Liver (tissue), 9 donors: ENCODE data around the gene KCNK16. TPM values are rescaled to one million over a fixed set of nuclear protein-coding genes. Genes with fewer than 3 reads are reported as not detected.

Experiments used
- DNase-seq: peaks from one replicate; pipeline ENCODE4 v3.0.0-alpha.2; 2017; ENCODE audit warnings: low spot score
- H3K27ac ChIP-seq, 2 donors: one replicate each; pipeline ENCODE4 v1.7.0; 2013; ENCODE audit warnings: inconsistent platforms in 2 of 2, low read length in 2 of 2, control low read depth in 1 of 2, low read depth in 1 of 2, mild to moderate bottlenecking in 1 of 2
- H3K27me3 ChIP-seq, 4 donors: one replicate each; pipeline versions ENCODE4 v1.6.1 to v1.7.0; 2013; ENCODE audit warnings: low read length in 3 of 4, inconsistent platforms in 1 of 4, mild to moderate bottlenecking in 1 of 4, moderate library complexity in 1 of 4; ENCODE audit not compliant: control insufficient read depth in 4 of 4, insufficient read depth in 4 of 4
- H3K36me3 ChIP-seq, 4 donors: one replicate each; pipeline versions ENCODE4 v1.6.1 to v1.7.0; 2013; ENCODE audit warnings: low read length in 3 of 4, mild to moderate bottlenecking in 3 of 4, low read depth in 1 of 4, moderate library complexity in 1 of 4; ENCODE audit not compliant: control insufficient read depth in 4 of 4, insufficient read depth in 3 of 4
- H3K4me1 ChIP-seq, 4 donors: one replicate each; pipeline versions ENCODE4 v1.6.1 to v1.7.0; 2013; ENCODE audit warnings: low read length in 3 of 4, mild to moderate bottlenecking in 3 of 4, moderate library complexity in 1 of 4; ENCODE audit not compliant: control insufficient read depth in 4 of 4, insufficient read depth in 4 of 4
- H3K4me3 ChIP-seq, 3 donors: one replicate each; pipeline versions ENCODE4 v1.6.1 to v1.7.0; 2013; ENCODE audit warnings: low read length in 3 of 3, control low read depth in 1 of 3, low read depth in 1 of 3, mild to moderate bottlenecking in 1 of 3
- H3K9ac ChIP-seq, 2 donors: one replicate each; pipeline ENCODE4 v1.7.0; 2013; ENCODE audit warnings: low read length in 2 of 2, mild to moderate bottlenecking in 2 of 2, moderate library complexity in 2 of 2, control low read depth in 1 of 2, low read depth in 1 of 2
- H3K9me3 ChIP-seq, 4 donors: one replicate each; pipeline versions ENCODE4 v1.6.1 to v1.7.0; 2013; ENCODE audit warnings: low read length in 3 of 4; ENCODE audit not compliant: control insufficient read depth in 4 of 4
- EGR1 ChIP-seq, 2 donors: IDR thresholded peaks; 2 replicates each; pipeline ENCODE4 v1.6.1; 2016 to 2018; ENCODE audit warnings: antibody characterized with exemption in 2 of 2, low read depth in 2 of 2
- FOXA1 ChIP-seq: IDR thresholded peaks from 2 replicates; pipeline ENCODE4 v1.6.1; 2016; ENCODE audit warnings: antibody characterized with exemption
- FOXA2 ChIP-seq: IDR thresholded peaks from 2 replicates; pipeline ENCODE4 v1.6.1; 2016; ENCODE audit warnings: antibody characterized with exemption
- GABPA ChIP-seq, 2 donors: IDR thresholded peaks in 1 of 2; conservative IDR thresholded peaks in 1 of 2; 2 replicates each; pipeline ENCODE4 v1.6.1; 2016; ENCODE audit warnings: antibody characterized with exemption in 2 of 2, mild to moderate bottlenecking in 1 of 2, moderate library complexity in 1 of 2
- JUND ChIP-seq, 2 donors: IDR thresholded peaks; 2 replicates each; pipeline ENCODE4 v1.6.1; 2016; ENCODE audit warnings: antibody characterized with exemption in 2 of 2
- MAX ChIP-seq: IDR thresholded peaks from 2 replicates; pipeline ENCODE4 v1.6.1; 2016; ENCODE audit warnings: antibody characterized with exemption
- NR2F2 ChIP-seq: IDR thresholded peaks from 2 replicates; pipeline ENCODE4 v1.6.1; 2016; ENCODE audit warnings: antibody characterized with exemption
- SP1 ChIP-seq: IDR thresholded peaks from 2 replicates; pipeline ENCODE4 v1.6.1; 2018; ENCODE audit warnings: antibody characterized with exemption, mild to moderate bottlenecking
- WGBS: extraction: QIAGEN DNeasy Blood & Tissue Kit; methylation state at CpG from one replicate; pipeline ENCODE4 v1.1.7; 2013; 5-methylcytosine and 5-hydroxymethylcytosine counted together
- polyA plus RNA-seq, 2 donors: library from polyadenylated mRNA; stranded (reverse) in 1 of 2; unstranded in 1 of 2; fragments of 200-250 nt in 1 of 2; fragments of >200 nt in 1 of 2; fragmentation: Nextera tagmentation in 1 of 2; extraction: Ambion mirVana in 1 of 2; gene quantifications; one replicate each; pipeline versions ENCODE4 v1.2.1 to v1.2.3, GENCODE V29; 2013 to 2015
- total RNA-seq, 2 donors: library from RNA; depleted of rRNA; stranded (reverse); fragments of >200 nt; gene quantifications; one replicate each; pipeline ENCODE4 v1.2.3, GENCODE V29; 2014
- TF ChIP-seq, protein P1 (sequence below): IDR thresholded peaks from 2 replicates; pipeline ENCODE4 v1.6.1; 2016; ENCODE audit warnings: antibody characterized with exemption, mild to moderate bottlenecking
- donor health status: healthy.
- donor health status: healthy.
- donor health status: healthy.
- donor health status: healthy.
- donor health status: healthy.

The KCNK16 gene
- total and polyA plus RNA-seq, 4 donors = not detected

- no peak for TF ChIP-seq EGR1 (IDR thresholded peaks at IDR 0.05; ENCODE audit: low read depth in 2 of 2)
Observed at GRCh38 chr6:39339868-39340550, 17.5 kb upstream of the KCNK16 start (continued).

DNA sequence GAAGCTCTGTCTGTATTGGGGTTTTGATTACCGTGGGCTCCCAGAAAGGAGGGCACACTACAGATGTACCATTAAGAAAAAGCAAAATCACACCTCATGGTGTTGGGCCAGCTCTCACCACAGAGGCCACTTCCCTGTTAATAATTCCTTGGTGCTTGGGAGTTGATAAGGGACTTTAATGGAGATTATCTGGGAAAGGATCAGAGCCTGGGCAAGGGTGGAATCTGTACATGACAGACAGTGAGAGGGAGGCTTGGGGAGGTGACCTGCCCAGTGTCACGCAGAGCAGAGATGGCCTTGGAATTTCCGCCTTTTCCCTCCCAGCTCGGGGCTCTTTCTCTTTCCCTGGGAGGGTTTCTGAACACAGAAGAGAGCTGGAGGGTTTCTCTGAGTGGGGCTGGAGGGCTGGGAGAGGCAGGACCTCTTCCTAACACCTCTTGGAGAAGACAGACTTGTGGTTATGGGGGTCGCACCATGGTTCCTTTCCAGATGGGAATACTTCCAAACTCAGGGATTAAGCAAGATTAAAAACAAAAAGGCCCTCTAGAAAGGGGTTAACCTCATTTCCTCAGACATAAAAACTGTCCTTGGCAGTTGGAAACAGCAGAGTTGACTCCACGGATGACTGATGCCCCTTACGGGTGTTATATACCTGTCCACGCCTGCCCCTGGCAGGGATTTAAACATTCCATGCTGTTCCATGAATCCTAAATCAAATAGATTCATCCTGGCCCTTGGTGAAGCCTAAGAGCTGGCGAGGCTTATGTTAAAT, 16.8 kb upstream of the KCNK16 start:
- no peaks in the 10 kb centered on the region for H3K9me3 ChIP-seq
- no peak overlapping the region for H3K4me3 ChIP-seq
- no peaks in the 10 kb centered on the region for H3K36me3 ChIP-seq
- H3K27me3 ChIP-seq = no peaks in the 10 kb centered on the region
- DNase-seq = no peak
- H3K27ac ChIP-seq = no peak overlapping the region
- WGBS = 79% methylated on average over 9 of the region's 9 CpGs
- H3K4me1 ChIP-seq = peaks cover 0 to 2% (median 0%) of the 10 kb centered on the region in 4 donors
- no peak overlapping the region for H3K9ac ChIP-seq
- no peak for TF ChIP-seq FOXA2
- TF ChIP-seq, protein P1, sequence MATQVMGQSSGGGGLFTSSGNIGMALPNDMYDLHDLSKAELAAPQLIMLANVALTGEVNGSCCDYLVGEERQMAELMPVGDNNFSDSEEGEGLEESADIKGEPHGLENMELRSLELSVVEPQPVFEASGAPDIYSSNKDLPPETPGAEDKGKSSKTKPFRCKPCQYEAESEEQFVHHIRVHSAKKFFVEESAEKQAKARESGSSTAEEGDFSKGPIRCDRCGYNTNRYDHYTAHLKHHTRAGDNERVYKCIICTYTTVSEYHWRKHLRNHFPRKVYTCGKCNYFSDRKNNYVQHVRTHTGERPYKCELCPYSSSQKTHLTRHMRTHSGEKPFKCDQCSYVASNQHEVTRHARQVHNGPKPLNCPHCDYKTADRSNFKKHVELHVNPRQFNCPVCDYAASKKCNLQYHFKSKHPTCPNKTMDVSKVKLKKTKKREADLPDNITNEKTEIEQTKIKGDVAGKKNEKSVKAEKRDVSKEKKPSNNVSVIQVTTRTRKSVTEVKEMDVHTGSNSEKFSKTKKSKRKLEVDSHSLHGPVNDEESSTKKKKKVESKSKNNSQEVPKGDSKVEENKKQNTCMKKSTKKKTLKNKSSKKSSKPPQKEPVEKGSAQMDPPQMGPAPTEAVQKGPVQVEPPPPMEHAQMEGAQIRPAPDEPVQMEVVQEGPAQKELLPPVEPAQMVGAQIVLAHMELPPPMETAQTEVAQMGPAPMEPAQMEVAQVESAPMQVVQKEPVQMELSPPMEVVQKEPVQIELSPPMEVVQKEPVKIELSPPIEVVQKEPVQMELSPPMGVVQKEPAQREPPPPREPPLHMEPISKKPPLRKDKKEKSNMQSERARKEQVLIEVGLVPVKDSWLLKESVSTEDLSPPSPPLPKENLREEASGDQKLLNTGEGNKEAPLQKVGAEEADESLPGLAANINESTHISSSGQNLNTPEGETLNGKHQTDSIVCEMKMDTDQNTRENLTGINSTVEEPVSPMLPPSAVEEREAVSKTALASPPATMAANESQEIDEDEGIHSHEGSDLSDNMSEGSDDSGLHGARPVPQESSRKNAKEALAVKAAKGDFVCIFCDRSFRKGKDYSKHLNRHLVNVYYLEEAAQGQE = no peak
- TF ChIP-seq MAX = no peak
- TF ChIP-seq FOXA1 = no peak
- TF ChIP-seq JUND (IDR thresholded peaks at IDR 0.05) = no peak
- TF ChIP-seq GABPA (IDR thresholded peaks at IDR 0.05 in 1 of 2, conservative IDR thresholded peaks at IDR 0.05 in 1 of 2) = no peak
- TF ChIP-seq EGR1 (IDR thresholded peaks at IDR 0.05; ENCODE audit: low read depth in 2 of 2) = no peak
- TF ChIP-seq SP1 = no peak

DNA sequence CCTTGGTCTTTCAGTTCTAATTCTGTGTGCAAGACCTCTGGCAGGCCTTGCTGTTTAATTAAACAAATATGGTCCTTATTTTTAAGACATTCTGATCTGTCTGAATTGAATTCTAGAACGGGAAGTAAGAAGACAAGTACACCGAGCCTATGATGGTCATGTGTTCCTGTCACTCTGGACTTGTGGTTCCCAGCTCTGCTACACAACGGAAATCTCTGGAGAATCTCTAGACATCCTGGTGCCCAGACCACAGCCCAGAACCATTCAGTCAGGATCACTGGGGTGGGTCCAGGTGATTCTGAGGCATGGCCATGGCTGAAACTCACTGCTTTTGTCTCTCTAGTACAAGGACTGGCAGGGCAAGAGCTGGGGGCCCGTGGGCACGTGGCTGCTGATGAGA, 15.9 kb upstream of the KCNK16 start:
- WGBS = 72% methylated on average over 5 of the region's 5 CpGs
- Histone ChIP-seq H3K27me3 (no peaks in the 10 kb centered on the region), H3K36me3 (no peaks in the 10 kb centered on the region), H3K4me3 (no peak overlapping the region), H3K27ac (no peak overlapping the region), H3K9me3 (no peaks in the 10 kb centered on the region), H3K4me1 (peaks cover 0 to 2% (median 0%) of the 10 kb centered on the region in 4 donors), H3K9ac (no peak overlapping the region)
- DNase-seq = no peak
- no peak for TF ChIP-seq GABPA (IDR thresholded peaks at IDR 0.05 in 1 of 2, conservative IDR thresholded peaks at IDR 0.05 in 1 of 2)

- no peak for DNase-seq
- TF ChIP-seq NR2F2 (peak; percentile 38), MAX (no peak)
- WGBS = 54% methylated on average over 5 of the region's 5 CpGs
- H3K36me3 ChIP-seq = no peaks in the 10 kb centered on the region
- peaks cover 0 to 2% (median 0%) of the 10 kb centered on the region in 4 donors for H3K4me1 ChIP-seq
- H3K4me3 ChIP-seq = no peak overlapping the region
- H3K27ac ChIP-seq = no peak overlapping the region
- H3K9ac ChIP-seq = no peak overlapping the region
- no peaks in the 10 kb centered on the region for H3K9me3 ChIP-seq
- no peaks in the 10 kb centered on the region for H3K27me3 ChIP-seq
Observed at GRCh38 chr6:39335780-39336545, 13.5 kb upstream of the KCNK16 start.
